Right lobe of liver (tissue), 6 donors: ENCODE measurements around the gene ZNF674. TPM values are rescaled to one million over a fixed set of nuclear protein-coding genes. Genes with fewer than 3 reads are reported as not detected.
A peak's percentile ranks its signal among the peaks of the same experiment; 100 is the strongest.
"Not testable (repeated sequence)": the region's sequence is repeated elsewhere in the genome, so short reads cannot be mapped to it uniquely, and the experiment has no call there.

Source experiments
- ATAC-seq, 4 donors: fragments of 200-7000 bp; cut with Tn5 transposase; one replicate each; pipeline ENCODE4 v1.9.1; 2020; ENCODE audit warnings: mild to moderate bottlenecking in 4 of 4, moderate library complexity in 4 of 4
- DNase-seq, 3 donors: peaks; one replicate each; pipeline ENCODE4 v3.0.0-alpha.2; 2020
- H3K27ac ChIP-seq, 3 donors: fragments of 200-600 bp; one replicate each; pipeline ENCODE4 v1.8.0; 2022
- H3K27me3 ChIP-seq, 2 donors: fragments of 200-600 bp; one replicate each; pipeline ENCODE4 v1.8.0; 2022
- H3K36me3 ChIP-seq, 4 donors: fragments of 200-600 bp; sonication (generic) in 1 of 4; one replicate each; pipeline versions ENCODE4 v1.5.1 to v1.8.0; 2017 to 2022; ENCODE audit warnings: control low read depth in 1 of 4
- H3K4me1 ChIP-seq, 4 donors: fragments of 200-600 bp; sonication (generic) in 1 of 4; one replicate each; pipeline versions ENCODE4 v1.5.1 to v1.8.0; 2017 to 2022; ENCODE audit warnings: control low read depth in 1 of 4
- H3K4me3 ChIP-seq, 3 donors: fragments of 200-600 bp; one replicate each; pipeline ENCODE4 v1.8.0; 2022
- H3K9me3 ChIP-seq, 4 donors: fragments of 200-600 bp; sonication (generic) in 1 of 4; one replicate each; pipeline versions ENCODE4 v1.5.1 to v1.8.0; 2017 to 2022; ENCODE audit warnings: control low read depth in 1 of 4
- POLR2A ChIP-seq: fragments of 450-650 bp; IDR thresholded peaks from one replicate; pipeline ENCODE4 v1.6.1; 2017; ENCODE audit warnings: antibody characterized with exemption, mild to moderate bottlenecking
- WGBS: methylation state at CpG from one replicate; pipeline ENCODE4 v1.1.6; 2018; ENCODE audit warnings: low coverage, low lambda C conversion rate; ENCODE audit not compliant: insufficient coverage; ENCODE audit errors: missing lambda C conversion rate; 5-methylcytosine and 5-hydroxymethylcytosine counted together
- intact Hi-C, 2 donors: fragments of 100-400 bp; cut with DNase I; formaldehyde crosslinking; loops; one replicate each; pipeline versions ENCODE4 v1.11.2 to v1.14.1; 2022
- total RNA-seq, 6 experiments: library from RNA; depleted of rRNA in 2 of 6; stranded (reverse); fragments of >200 nt in 2 of 6; fragmentation: NEBNext Ultra II Directional in 3 of 6; extraction: Animal tissue kit (Norgen Biotek cat#: 25700) in 3 of 6; gene quantifications; one replicate each; pipeline versions ENCODE4 v1.1.0 to v1.2.4, GENCODE V29; 2016 to 2023
- TF ChIP-seq, protein P1 (sequence below), 4 donors: fragments of 200-600 bp in 3 of 4; fragments of 450-650 bp in 1 of 4; IDR thresholded peaks; one replicate each; pipeline versions ENCODE4 v1.5.1 to v1.8.0; 2016 to 2022; ENCODE audit warnings: antibody characterized with exemption in 4 of 4, mild to moderate bottlenecking in 2 of 4
- donor health status: DM: no; HTN: yes; CAD: no.
- donor health status: DM: no; HTN: no; CAD: no.
- donor health status: DM: no; HTN: no; CAD: no.
- donor health status: DM: no; HTN: yes; CAD: no.
- donor health status: DM: no; HTN: yes; CAD: no.

The ZNF674 gene
- total RNA-seq, 6 experiments from 2014 or later: 0.86 to 3.1 (median 2.2) TPM

DNA sequence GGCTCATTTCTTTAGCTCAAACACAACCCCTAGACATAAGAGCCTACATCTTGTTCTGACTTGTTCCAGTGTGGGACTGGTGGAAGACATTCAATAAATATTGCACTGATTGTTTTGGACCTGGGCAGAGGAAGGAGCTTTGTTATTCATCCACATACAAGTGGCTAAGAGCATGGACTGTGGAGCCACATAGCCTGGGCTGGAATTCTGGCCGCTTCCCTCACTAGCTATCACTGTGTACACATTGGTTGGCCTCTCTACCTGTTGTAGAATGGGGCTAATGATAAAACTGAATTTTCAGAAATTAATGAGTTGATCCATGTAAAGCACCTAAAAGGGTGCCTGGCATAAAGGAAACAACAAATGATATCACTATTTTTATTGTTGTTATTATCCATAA is 80.0 kb downstream of the ZNF674 start:
- peak overlapping the region in 1 of 3 donors; percentile 4 for H3K27ac ChIP-seq
- ATAC-seq (peak; percentile 63 to 81 (median 71)), DNase-seq (peak in 2 of 3 donors; percentile 60 to 63)
- no peak overlapping the region for H3K4me3 ChIP-seq
- 18% methylated on average over 1 of the region's 1 CpG for WGBS
- intact Hi-C loops: no loop called here
- peaks cover 0 to 9% (median 2%) of the 10 kb centered on the region in 4 donors for H3K36me3 ChIP-seq
- H3K4me1 ChIP-seq: peaks cover 0 to 3% (median 0%) of the 10 kb centered on the region in 4 donors
- H3K27me3 ChIP-seq: peaks cover 0 to 4% of the 10 kb centered on the region in 2 donors
- TF ChIP-seq, protein P1, sequence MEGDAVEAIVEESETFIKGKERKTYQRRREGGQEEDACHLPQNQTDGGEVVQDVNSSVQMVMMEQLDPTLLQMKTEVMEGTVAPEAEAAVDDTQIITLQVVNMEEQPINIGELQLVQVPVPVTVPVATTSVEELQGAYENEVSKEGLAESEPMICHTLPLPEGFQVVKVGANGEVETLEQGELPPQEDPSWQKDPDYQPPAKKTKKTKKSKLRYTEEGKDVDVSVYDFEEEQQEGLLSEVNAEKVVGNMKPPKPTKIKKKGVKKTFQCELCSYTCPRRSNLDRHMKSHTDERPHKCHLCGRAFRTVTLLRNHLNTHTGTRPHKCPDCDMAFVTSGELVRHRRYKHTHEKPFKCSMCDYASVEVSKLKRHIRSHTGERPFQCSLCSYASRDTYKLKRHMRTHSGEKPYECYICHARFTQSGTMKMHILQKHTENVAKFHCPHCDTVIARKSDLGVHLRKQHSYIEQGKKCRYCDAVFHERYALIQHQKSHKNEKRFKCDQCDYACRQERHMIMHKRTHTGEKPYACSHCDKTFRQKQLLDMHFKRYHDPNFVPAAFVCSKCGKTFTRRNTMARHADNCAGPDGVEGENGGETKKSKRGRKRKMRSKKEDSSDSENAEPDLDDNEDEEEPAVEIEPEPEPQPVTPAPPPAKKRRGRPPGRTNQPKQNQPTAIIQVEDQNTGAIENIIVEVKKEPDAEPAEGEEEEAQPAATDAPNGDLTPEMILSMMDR (IDR thresholded peaks at IDR 0.05): no peak
- TF ChIP-seq POLR2A: no peak
- peaks cover 0 to 3% (median 0%) of the 10 kb centered on the region in 4 donors for H3K9me3 ChIP-seq

DNA sequence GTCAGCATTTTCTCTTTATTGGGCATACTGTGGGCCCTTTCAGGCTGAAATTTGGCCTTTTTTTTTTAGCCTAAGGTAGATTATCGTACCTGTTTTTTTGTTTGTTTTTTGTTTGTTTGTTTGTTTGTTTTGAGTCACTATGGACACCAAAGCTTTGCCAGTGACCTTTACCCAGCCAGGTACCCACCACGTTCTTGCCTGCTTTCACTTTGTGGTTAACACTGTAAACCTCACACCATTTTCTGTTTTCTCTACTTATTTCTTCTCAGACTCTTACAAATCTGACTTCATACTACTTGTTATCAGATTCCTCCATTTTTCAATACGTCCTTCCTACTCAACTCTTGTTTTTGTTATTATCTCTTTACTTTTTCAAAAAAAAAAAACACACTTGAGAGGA is 81.5 kb downstream of the ZNF674 start:
- ATAC-seq (peak in 2 of 4 donors; percentile 42 to 69), DNase-seq (no peak)
- peak overlapping the region in 1 of 3 donors; percentile 38 for H3K27ac ChIP-seq
- H3K27me3 ChIP-seq: no peaks in the 10 kb centered on the region
- peaks cover 0 to 9% (median 2%) of the 10 kb centered on the region in 4 donors for H3K36me3 ChIP-seq
- TF ChIP-seq POLR2A: no peak
- TF ChIP-seq, protein P1 (IDR thresholded peaks at IDR 0.05): no peak
- intact Hi-C loops: no loop called here
- 21% methylated on average over 3 of the region's 3 CpGs for WGBS
- no peaks in the 10 kb centered on the region for H3K9me3 ChIP-seq
- H3K4me1 ChIP-seq: peaks cover 0 to 3% (median 0%) of the 10 kb centered on the region in 4 donors
- H3K4me3 ChIP-seq: no peak overlapping the region

- peak; percentile 25 to 45 (median 26) for ATAC-seq
- no peak for DNase-seq
- H3K9me3 ChIP-seq: no peaks in the 10 kb centered on the region
- H3K4me3 ChIP-seq: no peak overlapping the region
- no peaks in the 10 kb centered on the region for H3K27me3 ChIP-seq
- peaks cover 0 to 3% (median 0%) of the 10 kb centered on the region in 4 donors for H3K4me1 ChIP-seq
- H3K36me3 ChIP-seq: no peaks in the 10 kb centered on the region
- WGBS: 18% methylated on average over 2 of the region's 2 CpGs
- no peak for TF ChIP-seq POLR2A
- TF ChIP-seq, protein P1 (IDR thresholded peaks at IDR 0.05): no peak
- peak overlapping the region in 2 of 3 donors; percentile 21 to 49 for H3K27ac ChIP-seq
- intact Hi-C loops: no loop called here
Observed at GRCh38 chrX:46461660-46462191, 83.5 kb downstream of the ZNF674 start.

DNA sequence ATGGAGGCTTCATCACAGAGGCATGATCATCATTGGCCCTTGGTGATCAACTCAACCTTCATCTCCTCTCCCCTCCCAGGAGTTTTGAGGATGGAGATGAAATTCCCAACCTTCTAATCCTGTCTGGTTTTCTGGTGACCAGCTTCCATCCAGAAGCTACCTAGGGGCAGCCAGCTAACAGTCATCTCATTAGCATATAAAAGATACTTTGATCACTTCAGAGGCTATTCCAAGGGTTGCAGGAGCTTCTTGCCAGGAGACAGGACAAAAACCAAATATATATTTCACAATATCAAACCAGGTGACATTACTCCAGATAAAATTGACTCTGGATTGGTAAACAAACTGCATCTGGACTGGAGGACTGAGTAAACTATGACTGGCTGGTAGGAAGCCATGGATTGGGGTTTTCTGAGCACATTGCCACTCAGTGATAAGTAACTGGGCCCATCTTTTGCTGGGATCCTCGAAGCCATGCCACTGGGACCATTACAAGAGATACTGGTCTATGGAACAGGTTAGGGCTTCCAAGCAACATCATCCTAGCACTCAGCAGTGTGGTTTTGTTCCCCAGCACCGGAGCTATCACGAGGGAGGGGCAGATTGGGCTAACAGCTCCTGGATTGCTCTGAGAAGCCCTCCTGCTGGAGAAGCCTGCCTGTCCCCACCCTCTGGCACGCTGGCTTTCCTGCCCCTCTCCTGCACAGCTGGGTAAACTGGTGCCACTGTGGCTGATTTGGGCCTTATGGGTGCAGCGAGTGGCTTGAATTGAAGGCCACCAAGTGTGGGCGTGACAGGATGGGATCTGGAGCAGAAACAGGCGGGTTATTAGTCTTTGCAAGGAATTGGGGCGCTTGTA is 84.2 kb downstream of the ZNF674 start:
- intact Hi-C loops, H3K4me1 ChIP-seq, H3K4me3 ChIP-seq, H3K27me3 ChIP-seq, H3K36me3 ChIP-seq, H3K9me3 ChIP-seq: not testable (repeated sequence)
- ATAC-seq: peak; percentile 75 to 84 (median 79)
- H3K27ac ChIP-seq: peak overlapping the region in 2 of 3 donors; percentile 21 to 49
- DNase-seq: peak in 1 of 3 donors; percentile 47
- WGBS: 44% methylated on average over 8 of the region's 8 CpGs

DNA sequence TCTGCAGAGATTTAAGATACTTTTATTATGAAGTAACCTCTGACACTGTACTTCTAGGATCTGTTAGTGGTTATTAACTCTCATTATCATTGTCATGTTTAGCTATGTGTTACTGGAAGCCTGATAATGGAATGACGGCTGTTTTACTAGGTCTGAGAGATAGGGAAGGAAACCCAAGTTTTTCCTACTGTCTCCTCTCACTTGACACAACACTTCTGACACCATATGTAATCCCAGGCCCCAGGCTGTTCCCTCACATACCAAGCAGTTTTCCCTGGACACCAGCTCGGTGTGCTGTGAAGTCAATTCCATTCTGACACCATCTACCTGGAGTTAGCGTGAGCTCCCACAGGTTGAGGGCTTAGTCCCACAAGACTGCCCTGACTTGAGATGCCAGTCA is 85.6 kb downstream of the ZNF674 start:
- no peak overlapping the region for H3K27ac ChIP-seq
- DNase-seq: no peak
- intact Hi-C loops: no loop called here

More for the DNA sequence above, 85.6 kb downstream of the ZNF674 start:
- no peak for TF ChIP-seq POLR2A
- TF ChIP-seq, protein P1 (IDR thresholded peaks at IDR 0.05): no peak
- no peaks in the 10 kb centered on the region for H3K9me3 ChIP-seq
- H3K36me3 ChIP-seq: no peaks in the 10 kb centered on the region
- H3K4me1 ChIP-seq: peaks cover 0 to 3% (median 0%) of the 10 kb centered on the region in 4 donors
- no peak overlapping the region for H3K4me3 ChIP-seq
- WGBS: 69% methylated on average over 2 of the region's 3 CpGs
- H3K27me3 ChIP-seq: no peaks in the 10 kb centered on the region
- no peak for ATAC-seq
